Tibial nerve (tissue), 3 donors: ENCODE measurements around the gene TENM4.

Experiments used
- CTCF ChIP-seq, 5 experiments: fragments of 200-600 bp in 3 of 5; fragments of 450-650 bp in 2 of 5; sonication (generic) in 3 of 5; IDR thresholded peaks; one replicate each; pipeline ENCODE4 v1.5.1; 2016 to 2019; ENCODE audit warnings: antibody characterized with exemption in 5 of 5, mild to moderate bottlenecking in 3 of 5, moderate library complexity in 2 of 5
- POLR2A ChIP-seq, 2 donors: fragments of 450-650 bp; IDR thresholded peaks; one replicate each; pipeline ENCODE4 v1.6.1; 2017; ENCODE audit warnings: antibody characterized with exemption in 2 of 2, mild to moderate bottlenecking in 2 of 2, moderate library complexity in 2 of 2

GRCh38 chr11:78638704-78639380 is 802.0 kb downstream of the TENM4 start:
- TF ChIP-seq CTCF (IDR thresholded peaks at IDR 0.05) (no peak), POLR2A (IDR thresholded peaks at IDR 0.05) (no peak)
